Breast epithelium (tissue), 3 donors: ENCODE data around the gene FLT3LG.

Experiments
- CTCF ChIP-seq, 3 donors: fragments of 450-650 bp; IDR thresholded peaks; one replicate each; pipeline ENCODE4 v1.5.1; 2016 to 2017; ENCODE audit warnings: antibody characterized with exemption in 3 of 3, mild to moderate bottlenecking in 3 of 3, moderate library complexity in 3 of 3
- POLR2A ChIP-seq: fragments of 450-650 bp; IDR thresholded peaks from one replicate; pipeline ENCODE4 v1.6.1; 2016; ENCODE audit warnings: antibody characterized with exemption, mild to moderate bottlenecking, moderate library complexity
- POLR2AphosphoS5 ChIP-seq, 3 donors: sonication (generic); formaldehyde crosslinking; IDR thresholded peaks; one replicate each; pipeline ENCODE4 v1.6.1; 2017; ENCODE audit warnings: antibody characterized with exemption in 3 of 3

- no peak for TF ChIP-seq CTCF (IDR thresholded peaks at IDR 0.05)
- no peak for TF ChIP-seq POLR2A
- TF ChIP-seq POLR2AphosphoS5 (IDR thresholded peaks at IDR 0.05) = no peak
Measured at GRCh38 chr19:49497047-49497788, 23.2 kb downstream of the FLT3LG start.
